Measurements from ENCODE around the gene ZMYND11.

DNA sequence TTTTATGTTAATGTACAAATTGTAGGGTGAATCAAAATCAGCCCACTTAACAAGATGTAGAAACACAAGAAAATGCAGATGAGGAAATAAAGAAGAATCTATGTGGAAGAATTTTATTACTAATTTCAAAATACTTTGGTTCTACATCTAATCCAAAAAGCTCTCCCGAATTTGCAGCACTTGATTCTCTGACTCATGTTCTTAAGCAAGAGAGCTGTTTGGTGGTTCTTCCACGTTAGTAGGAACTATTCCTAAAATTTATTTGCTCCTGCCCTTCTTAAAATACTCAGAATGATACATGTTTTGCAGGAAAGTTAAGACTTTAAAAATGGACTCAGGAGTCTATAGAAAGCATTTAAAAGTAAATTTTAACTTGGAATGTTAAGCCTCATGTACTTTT, 91.8 kb downstream of the ZMYND11 start:
- TF ChIP-seq, protein P1, sequence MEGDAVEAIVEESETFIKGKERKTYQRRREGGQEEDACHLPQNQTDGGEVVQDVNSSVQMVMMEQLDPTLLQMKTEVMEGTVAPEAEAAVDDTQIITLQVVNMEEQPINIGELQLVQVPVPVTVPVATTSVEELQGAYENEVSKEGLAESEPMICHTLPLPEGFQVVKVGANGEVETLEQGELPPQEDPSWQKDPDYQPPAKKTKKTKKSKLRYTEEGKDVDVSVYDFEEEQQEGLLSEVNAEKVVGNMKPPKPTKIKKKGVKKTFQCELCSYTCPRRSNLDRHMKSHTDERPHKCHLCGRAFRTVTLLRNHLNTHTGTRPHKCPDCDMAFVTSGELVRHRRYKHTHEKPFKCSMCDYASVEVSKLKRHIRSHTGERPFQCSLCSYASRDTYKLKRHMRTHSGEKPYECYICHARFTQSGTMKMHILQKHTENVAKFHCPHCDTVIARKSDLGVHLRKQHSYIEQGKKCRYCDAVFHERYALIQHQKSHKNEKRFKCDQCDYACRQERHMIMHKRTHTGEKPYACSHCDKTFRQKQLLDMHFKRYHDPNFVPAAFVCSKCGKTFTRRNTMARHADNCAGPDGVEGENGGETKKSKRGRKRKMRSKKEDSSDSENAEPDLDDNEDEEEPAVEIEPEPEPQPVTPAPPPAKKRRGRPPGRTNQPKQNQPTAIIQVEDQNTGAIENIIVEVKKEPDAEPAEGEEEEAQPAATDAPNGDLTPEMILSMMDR (IDR thresholded peaks at IDR 0.05): no peak
- TF ChIP-seq POLR2A (IDR thresholded peaks at IDR 0.05): no peak
